GM23248 (cell line): ENCODE measurements around the gene RIC1.

ENCODE experiments used
- EZH2 ChIP-seq: fragments of 200-600 bp; sonication (generic); IDR thresholded peaks from 2 replicates; pipeline ENCODE4 v1.6.1; 2018; ENCODE audit warnings: antibody characterized with exemption, mild to moderate bottlenecking; ENCODE audit not compliant: insufficient read depth, poor library complexity, severe bottlenecking
- EZH2phosphoT487 ChIP-seq: fragments of 200-600 bp; sonication (generic); IDR thresholded peaks from 2 replicates; pipeline ENCODE4 v1.6.1; 2018; ENCODE audit warnings: antibody characterized with exemption, moderate library complexity, mild to moderate bottlenecking, low read depth; ENCODE audit not compliant: insufficient read depth

- TF ChIP-seq EZH2 (no peak), EZH2phosphoT487 (no peak)
These were observed 55.2 kb downstream of the RIC1 start for GRCh38 chr9:5684101-5684500.
